OCI-M1 (cell line): ENCODE measurements around the gene CALN1.
"Not testable (repeated sequence)": the region's sequence is repeated elsewhere in the genome, so short reads cannot be mapped to it uniquely, and the experiment has no call there.

ENCODE experiments used
- DNase-seq: peaks from one replicate; lab custom pipeline; 2025; lab: John Stamatoyannopoulos, UW

CALN1 gene

GRCh38 chr7:72408966-72409637 is 3.0 kb downstream of the CALN1 start:
- no peak for DNase-seq

GRCh38 chr7:72406820-72407403 is 5.2 kb downstream of the CALN1 start:
- DNase-seq, result no peak

GRCh38 chr7:72405871-72406270 is 6.3 kb downstream of the CALN1 start:
- no peak for DNase-seq

GRCh38 chr7:72405418-72405817 is 6.7 kb downstream of the CALN1 start:
- peak; percentile 32 for DNase-seq

GRCh38 chr7:72404743-72405142 is 7.4 kb downstream of the CALN1 start:
- no peak for DNase-seq

- DNase-seq, result peak; percentile 7
Measured at GRCh38 chr7:72403458-72404076, 8.6 kb downstream of the CALN1 start.

- no peak for DNase-seq
Measured at GRCh38 chr7:72394016-72394415, 18.1 kb downstream of the CALN1 start.

GRCh38 chr7:72391821-72392377 is 20.2 kb downstream of the CALN1 start:
- no peak for DNase-seq

GRCh38 chr7:72386118-72386517 is 26.0 kb downstream of the CALN1 start:
- no peak for DNase-seq

- no peak for DNase-seq
Measured at GRCh38 chr7:72362246-72362645, 49.9 kb downstream of the CALN1 start.

GRCh38 chr7:72345208-72345727 is 66.9 kb downstream of the CALN1 start:
- no peak for DNase-seq

- no peak for DNase-seq
Measured at GRCh38 chr7:72343991-72344390, 68.1 kb downstream of the CALN1 start.

GRCh38 chr7:72343354-72343753 is 68.8 kb downstream of the CALN1 start:
- not testable (repeated sequence) for DNase-seq

GRCh38 chr7:72337390-72338167 is 74.6 kb downstream of the CALN1 start:
- DNase-seq, result no peak

GRCh38 chr7:72336632-72337389 is 75.3 kb downstream of the CALN1 start:
- DNase-seq, result no peak

GRCh38 chr7:72336382-72336631 is 75.8 kb downstream of the CALN1 start:
- DNase-seq, result no peak

- no peak for DNase-seq
Measured at GRCh38 chr7:72335561-72336381, 76.4 kb downstream of the CALN1 start.

- DNase-seq, result no peak
Measured at GRCh38 chr7:72334698-72335097, 77.4 kb downstream of the CALN1 start.

GRCh38 chr7:72334066-72334465 is 78.1 kb downstream of the CALN1 start:
- no peak for DNase-seq

GRCh38 chr7:72326811-72327210 is 85.3 kb downstream of the CALN1 start:
- DNase-seq, result no peak

- DNase-seq, result peak; percentile 16
Measured at GRCh38 chr7:72326365-72326764, 85.8 kb downstream of the CALN1 start.
